ENCODE data around the gene APOL5. TPM values are rescaled to one million over a fixed set of nuclear protein-coding genes. Genes with fewer than 3 reads are reported as not detected.
A peak's percentile ranks its signal among the peaks of the same experiment; 100 is the strongest.
"Not testable (repeated sequence)": the region's sequence is repeated elsewhere in the genome, so short reads cannot be mapped to it uniquely, and the experiment has no call there.

The APOL5 gene
- not detected for total RNA-seq
- long read RNA-seq, partial matches to known transcripts = 0 of 1 reads
- long read RNA-seq, other reads (novel, unspliced or antisense) = 1 of 1 reads

- no peak for ATAC-seq (ENCODE audit: poor library complexity)
- no peak for DNase-seq
- intact Hi-C loops (cut with DNase I) = no loop called here
These were observed at the start of gene APOL5 for GRCh38 chr22:35717572-35717971. Gene APOL5 (plus strand): TSS chr22:35717872. CDS start chr22:35717872, 0 bp downstream.

- intact Hi-C loops (cut with DNase I) = no loop called here
- DNase-seq (no peak), ATAC-seq (ENCODE audit: poor library complexity) (no peak)
These were observed 43.3 kb upstream of the APOL5 start for GRCh38 chr22:35674335-35674734.

GRCh38 chr22:35676065-35676464, 41.6 kb upstream of the APOL5 start:
- intact Hi-C loops (cut with DNase I); ATAC-seq (ENCODE audit: poor library complexity); DNase-seq: not testable (repeated sequence)

- intact Hi-C loops (cut with DNase I) = no loop called here
- no peak for ATAC-seq (ENCODE audit: poor library complexity)
These were observed 40.0 kb upstream of the APOL5 start for GRCh38 chr22:35677460-35678187.

GRCh38 chr22:35678836-35679235, 38.8 kb upstream of the APOL5 start:
- ATAC-seq (ENCODE audit: poor library complexity) (no peak), DNase-seq (no peak)
- intact Hi-C loops (cut with DNase I) = no loop called here

More at GRCh38 chr22:35677460-35678187, 40.0 kb upstream of the APOL5 start:
- no peak for DNase-seq

GRCh38 chr22:35679492-35679891, 38.2 kb upstream of the APOL5 start:
- intact Hi-C loops (cut with DNase I); DNase-seq; ATAC-seq (ENCODE audit: poor library complexity): not testable (repeated sequence)

- ATAC-seq (ENCODE audit: poor library complexity) (no peak), DNase-seq (no peak)
- intact Hi-C loops (cut with DNase I) = no loop called here
These were observed 36.1 kb upstream of the APOL5 start for GRCh38 chr22:35681454-35682052.

- ATAC-seq (ENCODE audit: poor library complexity) (no peak), DNase-seq (no peak)
- intact Hi-C loops (cut with DNase I) = no loop called here
These were observed 34.1 kb upstream of the APOL5 start for GRCh38 chr22:35683560-35683959.

- ATAC-seq (ENCODE audit: poor library complexity) (peak; percentile 95), DNase-seq (no peak)
- intact Hi-C loops (cut with DNase I) = no loop called here
These were observed 33.4 kb upstream of the APOL5 start for GRCh38 chr22:35684270-35684700.

GRCh38 chr22:35684732-35685131, 32.9 kb upstream of the APOL5 start:
- intact Hi-C loops (cut with DNase I) = no loop called here
- ATAC-seq (ENCODE audit: poor library complexity) (no peak), DNase-seq (no peak)

- ATAC-seq (ENCODE audit: poor library complexity) (no peak), DNase-seq (no peak)
- intact Hi-C loops (cut with DNase I) = no loop called here
These were observed 31.9 kb upstream of the APOL5 start for GRCh38 chr22:35685731-35686130.

GRCh38 chr22:35686298-35686697, 31.4 kb upstream of the APOL5 start:
- ATAC-seq (ENCODE audit: poor library complexity) = no peak
- intact Hi-C loops (cut with DNase I) = no loop called here
- DNase-seq = no peak

GRCh38 chr22:35687461-35687860, 30.2 kb upstream of the APOL5 start:
- intact Hi-C loops (cut with DNase I) = no loop called here
- DNase-seq = no peak
- ATAC-seq (ENCODE audit: poor library complexity) = no peak

- DNase-seq (no peak), ATAC-seq (ENCODE audit: poor library complexity) (no peak)
- intact Hi-C loops (cut with DNase I) = no loop called here
These were observed 28.6 kb upstream of the APOL5 start for GRCh38 chr22:35688913-35689675.

- intact Hi-C loops (cut with DNase I) = no loop called here
- DNase-seq (no peak), ATAC-seq (ENCODE audit: poor library complexity) (no peak)
These were observed 27.7 kb upstream of the APOL5 start for GRCh38 chr22:35690001-35690400.

GRCh38 chr22:35695202-35695601, 22.5 kb upstream of the APOL5 start:
- no peak for DNase-seq
- ATAC-seq (ENCODE audit: poor library complexity) = no peak
- intact Hi-C loops (cut with DNase I) = no loop called here

GRCh38 chr22:35697142-35697541, 20.5 kb upstream of the APOL5 start:
- DNase-seq (no peak), ATAC-seq (ENCODE audit: poor library complexity) (no peak)
- intact Hi-C loops (cut with DNase I) = no loop called here

- intact Hi-C loops (cut with DNase I); DNase-seq; ATAC-seq (ENCODE audit: poor library complexity): not testable (repeated sequence)
These were observed 17.8 kb upstream of the APOL5 start for GRCh38 chr22:35699852-35700251.

- no peak for DNase-seq
- intact Hi-C loops (cut with DNase I) = no loop called here
- no peak for ATAC-seq (ENCODE audit: poor library complexity)
These were observed 13.6 kb upstream of the APOL5 start for GRCh38 chr22:35703861-35704584.

Data from Right ventricle myocardium superior (tissue), 1 donor.